ENCODE data around the gene ZFP57.

ZFP57 gene

DNA sequence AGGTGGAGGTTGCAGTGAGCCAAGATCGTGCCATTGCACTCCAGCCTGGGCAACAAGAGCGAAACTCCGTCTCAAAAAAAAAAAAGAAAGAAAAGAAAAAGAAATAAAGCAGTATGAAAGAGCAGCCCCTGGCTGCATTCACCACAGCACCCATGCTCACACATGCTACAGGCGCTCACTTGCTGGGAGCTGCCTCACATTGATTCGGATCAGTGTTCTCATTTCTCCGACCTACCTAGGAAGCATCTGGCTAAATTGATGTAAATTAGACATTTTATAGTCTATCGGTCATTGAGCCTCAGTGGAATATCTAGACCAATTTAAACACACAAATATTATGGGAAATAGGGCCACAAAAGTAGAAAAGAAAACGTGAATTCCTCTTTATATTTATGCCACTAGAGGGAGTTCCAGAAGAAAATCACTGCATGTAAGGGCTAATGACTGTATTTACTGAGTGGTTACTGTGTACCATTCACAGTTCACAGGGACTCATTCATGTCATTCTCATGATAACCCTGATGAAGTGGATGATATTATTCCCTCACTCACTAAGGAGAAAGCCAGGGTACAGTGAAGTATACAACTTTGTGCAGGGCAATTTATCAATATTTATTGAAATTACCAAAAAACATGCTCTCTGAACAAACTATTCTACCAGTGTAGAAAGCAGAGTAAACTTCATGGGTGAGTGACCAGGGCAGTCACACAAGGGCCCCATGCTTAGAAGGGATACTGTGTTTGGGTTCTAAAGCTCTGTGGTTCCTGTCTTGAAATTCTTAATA, 29.3 kb downstream of the ZFP57 start:
- peak; percentile 53 for DNase-seq

DNA sequence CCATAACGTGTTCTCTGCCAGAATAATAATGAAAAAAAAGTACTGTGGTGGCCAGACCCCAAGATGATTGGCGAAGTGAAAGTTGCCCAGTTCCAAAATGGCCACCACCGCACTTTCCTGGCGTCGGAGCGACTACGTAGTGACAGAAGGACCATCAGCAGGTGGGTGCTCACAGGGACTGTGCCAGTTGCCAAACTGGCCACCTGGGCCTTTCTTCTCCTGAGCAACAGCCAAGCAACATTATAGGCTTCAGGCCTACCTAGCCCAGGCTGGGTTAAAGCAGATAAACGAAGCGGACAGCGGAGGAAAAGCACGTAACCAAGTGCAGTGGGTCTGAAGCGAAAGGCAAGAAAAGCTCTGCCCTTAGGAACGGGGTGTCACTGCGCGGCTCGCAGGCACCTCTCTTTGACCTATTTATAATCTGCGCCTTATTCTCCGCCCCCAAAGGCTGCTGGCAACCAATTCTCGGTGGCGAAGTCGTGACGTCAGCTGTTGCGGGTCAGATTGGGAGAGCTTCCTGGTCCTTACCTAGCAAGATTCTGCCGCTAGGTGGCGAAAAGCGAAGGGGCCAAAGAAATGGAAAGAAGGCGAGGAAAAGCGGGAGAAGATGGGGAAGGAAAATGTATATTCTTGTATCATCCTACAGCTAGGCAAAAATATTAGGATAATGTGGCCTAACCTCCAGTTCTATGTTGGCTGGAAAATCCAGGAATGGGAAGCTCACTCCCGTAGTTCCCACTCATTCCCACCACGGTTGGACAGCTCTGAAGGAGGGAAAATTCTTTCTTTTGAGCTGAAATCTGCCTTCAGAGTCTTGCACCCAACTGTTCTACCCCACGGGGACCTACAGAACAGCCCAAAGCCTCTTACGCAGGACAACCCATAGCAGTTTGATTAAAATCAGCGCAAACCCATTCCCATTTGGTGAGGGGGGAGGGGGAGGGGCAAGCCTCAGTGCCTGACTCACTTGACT, 31.0 kb downstream of the ZFP57 start:
- DNase-seq = peak; percentile 99

DNA sequence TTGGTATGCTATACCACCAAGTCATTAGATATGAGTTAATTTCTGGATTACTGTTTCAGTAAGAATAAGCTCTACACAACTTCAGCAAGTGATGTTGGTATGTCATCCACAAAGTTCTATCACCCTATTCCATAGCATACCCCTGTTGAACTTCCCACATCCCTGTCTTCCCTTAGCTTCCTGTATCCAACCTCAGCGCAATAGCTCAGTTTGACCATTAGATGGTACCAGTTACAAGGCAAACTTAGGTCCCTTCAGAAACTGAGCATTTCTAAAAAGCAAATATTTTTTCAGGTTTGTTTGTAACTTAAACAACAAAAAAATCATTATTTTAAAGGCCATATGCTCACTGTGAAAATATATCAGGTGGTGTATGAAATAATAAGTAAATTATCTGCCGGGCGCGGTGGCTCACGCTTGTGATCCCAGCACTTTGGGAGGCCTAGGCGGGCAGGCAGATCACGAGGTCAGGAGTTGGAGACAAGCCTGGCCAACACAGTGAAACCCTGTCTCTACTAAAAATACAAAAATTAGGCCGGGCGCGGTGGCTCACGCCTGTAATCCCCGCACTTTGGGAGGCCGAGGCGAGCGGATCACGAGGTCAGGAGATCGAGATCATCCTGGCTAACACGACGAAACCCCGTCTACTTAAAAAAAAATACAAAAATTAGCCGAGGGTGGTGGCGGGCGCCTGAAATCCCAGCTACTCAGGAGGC, 32.9 kb downstream of the ZFP57 start:
- DNase-seq = peak; percentile 64

DNA sequence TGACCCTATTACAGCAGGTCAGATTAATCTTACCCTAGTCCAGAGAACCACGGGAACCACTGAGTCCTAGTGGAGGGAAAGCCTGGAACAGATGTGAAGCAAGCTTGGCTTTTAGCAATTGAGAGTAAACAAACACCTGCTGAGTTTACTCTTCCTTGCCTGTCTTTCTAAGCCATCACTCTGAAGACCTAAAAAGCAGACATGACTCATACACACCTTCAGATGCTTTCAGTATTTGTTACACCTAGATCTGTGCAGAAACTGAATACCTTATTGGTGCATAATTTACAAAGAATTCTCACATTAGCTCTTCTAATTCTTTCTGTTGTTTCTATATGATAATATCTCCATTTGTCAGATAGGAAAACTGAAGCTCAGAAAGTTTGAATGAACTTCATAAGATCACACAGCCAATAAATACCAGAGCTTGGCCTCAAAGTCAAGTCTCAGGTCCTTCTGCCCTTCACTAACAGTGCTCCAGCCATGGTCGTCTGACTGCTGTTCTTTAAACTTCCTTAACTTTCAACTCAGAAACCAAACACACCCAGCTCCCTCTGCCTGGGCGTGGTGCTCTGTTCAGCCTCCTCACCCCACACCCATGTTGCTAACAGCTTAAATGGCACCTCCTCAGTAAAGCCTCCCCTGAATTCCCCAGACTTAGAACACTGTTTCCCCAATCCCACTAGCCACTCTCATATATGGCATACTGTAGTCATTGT, 39.4 kb downstream of the ZFP57 start:
- no peak for DNase-seq

DNA sequence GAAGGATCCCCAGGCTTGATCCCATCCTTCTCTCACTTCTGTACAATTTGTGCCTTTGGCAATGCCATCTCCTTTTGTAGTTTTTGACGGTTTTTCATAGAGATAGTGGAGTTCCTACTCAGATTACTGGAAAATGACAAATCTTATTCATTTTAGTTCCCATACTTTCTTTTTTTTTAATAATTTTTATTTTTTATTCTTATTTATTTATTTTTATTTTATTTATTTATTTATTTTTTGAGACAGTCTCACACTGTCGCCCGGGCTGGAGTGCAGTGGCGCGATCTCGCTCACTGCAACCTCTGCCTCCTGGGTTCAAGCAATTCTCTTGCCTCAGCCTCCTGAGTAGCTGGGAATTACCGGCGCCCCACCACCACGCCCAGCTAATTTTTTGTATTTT, 43.7 kb downstream of the ZFP57 start:
- DNase-seq = no peak

DNA sequence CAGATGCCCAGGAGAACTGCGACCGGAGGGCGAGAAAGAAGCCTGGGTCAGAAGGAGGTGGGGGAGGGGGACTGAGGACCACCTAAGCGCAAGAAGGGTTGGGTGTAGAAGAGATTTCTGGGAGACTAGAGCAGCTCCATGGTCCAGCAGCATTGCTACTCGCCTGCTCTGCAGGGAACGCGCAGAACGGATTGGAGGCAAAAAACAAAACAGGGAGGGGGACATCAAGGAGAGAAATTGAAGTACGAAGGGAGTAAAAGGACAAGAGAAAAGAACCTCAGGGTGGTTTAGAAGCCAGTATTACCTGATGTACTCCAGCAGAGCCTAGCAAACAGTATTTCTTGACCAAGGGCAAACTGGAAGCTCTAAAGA, 47.4 kb downstream of the ZFP57 start:
- no peak for DNase-seq

DNA sequence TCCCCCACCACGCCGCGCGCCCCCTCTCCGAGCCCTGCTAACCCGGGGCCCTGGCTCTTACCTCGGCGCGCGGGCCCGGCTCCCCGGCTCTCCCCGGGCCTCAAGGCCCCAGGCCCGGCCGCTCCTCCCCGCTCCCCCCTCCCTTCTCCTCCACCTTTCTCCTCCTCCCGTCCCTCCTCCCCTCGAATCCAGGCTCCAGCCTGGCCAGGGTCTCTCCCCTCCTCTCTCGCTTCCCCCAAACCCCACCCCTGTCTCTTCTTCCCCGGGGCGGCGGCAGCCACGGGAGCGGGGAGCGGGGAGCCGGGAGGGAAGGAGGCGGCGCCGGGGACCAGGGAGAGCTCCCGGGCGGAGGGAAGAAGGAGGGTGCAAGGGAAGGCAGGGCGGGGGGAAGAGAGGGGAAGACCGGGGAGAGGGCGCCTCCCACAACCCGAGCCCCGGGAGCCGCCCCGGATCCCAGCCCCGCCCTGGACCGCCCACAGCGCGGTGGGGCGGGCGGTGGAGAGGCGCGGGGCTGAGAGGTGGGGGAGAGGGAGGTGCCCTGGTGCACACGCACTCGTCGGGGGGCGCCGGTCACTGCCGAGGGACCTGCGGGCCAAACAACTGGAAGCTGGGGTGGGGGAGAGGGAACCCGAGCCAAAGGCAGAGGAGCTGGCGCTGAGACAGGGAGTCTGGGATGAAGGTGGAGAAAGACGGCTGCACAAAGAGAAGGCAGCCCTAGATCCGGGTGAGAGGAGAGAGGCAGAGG, 48.0 kb downstream of the ZFP57 start, which contains the start of gene GABBR1:
GABBR1 (minus strand) TSS at position 395 of the 745 bp plus-strand sequence. CDS start 798 bp downstream, outside the sequence.
- DNase-seq = peak; percentile 93

DNA sequence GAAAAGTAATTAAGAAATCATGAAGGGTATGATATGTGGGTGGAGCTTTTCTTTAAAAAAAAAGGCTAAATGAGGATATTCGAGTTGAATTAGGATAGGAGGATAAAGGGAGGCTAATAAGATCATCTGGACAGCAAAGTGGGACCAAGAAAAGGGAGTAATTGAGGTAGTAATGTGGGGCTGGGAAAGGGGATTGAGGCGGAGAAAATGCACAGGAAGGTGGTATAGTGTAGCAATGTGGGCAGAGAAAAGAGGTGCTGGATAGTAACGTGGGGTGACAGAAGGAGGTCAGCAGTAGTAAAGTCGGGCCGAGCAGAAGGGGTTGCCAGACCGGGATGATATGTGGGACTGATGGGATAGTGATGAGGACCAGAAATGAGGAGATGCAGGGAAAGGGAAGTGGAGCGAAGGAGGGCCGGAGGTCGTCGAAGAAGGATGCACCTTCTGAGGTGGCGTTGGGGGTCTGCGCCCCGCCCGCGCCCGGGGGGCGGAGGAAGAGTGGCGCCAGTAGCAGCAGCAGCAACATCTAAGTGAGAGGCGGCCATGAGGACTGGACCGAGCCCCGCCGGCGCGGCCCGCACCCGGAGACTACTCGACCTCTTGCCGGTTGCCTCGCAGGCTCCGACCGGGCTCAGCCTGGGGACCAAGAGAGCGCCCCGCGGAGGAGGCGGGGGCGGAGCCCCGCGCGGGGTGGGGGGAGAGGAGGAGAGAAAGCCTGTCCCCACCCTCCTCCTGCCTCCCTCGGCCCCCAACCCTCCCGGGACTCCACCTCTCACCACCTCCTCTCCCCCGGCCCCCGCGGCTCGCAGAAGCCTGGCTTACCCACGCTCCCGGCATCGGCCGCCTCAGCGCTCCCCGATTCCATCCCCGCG, 48.9 kb downstream of the ZFP57 start:
- DNase-seq = peak; percentile 82

DNA sequence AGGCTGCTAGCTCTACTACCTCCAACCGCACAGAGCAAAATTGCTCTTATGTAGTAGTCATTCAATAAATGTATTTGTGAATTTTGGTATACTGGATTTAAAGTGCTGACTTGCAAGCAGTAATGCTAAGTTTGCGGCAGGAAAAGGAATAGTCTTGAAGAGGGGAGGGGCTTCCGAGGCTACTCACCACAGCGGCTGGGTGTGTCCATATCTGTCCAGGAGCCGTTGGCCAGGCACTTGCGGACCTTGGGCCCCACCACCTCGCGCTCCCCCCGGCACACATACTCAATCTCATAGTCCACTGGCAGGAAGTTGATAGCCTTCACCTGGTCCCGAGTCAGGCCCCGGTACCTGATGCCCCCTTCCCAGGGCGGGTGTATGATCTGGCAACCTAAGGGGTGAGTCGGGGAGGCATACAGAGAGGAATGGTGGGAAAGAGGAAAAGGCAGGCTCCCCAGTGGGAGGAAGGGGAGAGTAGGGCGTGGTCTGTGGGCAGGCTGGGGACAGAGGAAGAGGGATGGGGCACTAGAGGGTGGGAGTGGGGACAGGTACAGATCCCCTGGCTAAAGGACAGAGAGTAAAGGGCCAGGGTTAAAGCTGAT, 49.6 kb downstream of the ZFP57 start:
- DNase-seq = peak; percentile 23

DNA sequence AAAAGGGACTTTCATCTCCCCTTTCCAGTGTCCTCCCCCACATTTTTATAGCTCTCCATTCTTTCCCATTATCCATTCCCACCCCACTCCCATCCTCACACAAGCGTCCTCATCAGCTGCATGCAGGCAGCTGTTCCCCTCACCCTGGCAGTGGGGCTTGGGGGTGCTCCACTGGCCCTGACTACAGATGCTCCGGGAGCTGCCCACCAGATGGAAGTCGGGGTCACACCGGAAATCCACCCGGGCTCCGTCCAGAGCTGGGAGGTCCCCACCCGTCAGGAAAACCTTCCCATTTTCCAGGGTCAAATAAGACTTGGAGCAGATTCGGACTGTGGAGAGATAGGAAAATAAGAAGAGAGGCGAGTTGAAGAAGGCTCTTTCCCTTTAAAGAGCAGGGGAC, 50.6 kb downstream of the ZFP57 start:
- no peak for DNase-seq

DNA sequence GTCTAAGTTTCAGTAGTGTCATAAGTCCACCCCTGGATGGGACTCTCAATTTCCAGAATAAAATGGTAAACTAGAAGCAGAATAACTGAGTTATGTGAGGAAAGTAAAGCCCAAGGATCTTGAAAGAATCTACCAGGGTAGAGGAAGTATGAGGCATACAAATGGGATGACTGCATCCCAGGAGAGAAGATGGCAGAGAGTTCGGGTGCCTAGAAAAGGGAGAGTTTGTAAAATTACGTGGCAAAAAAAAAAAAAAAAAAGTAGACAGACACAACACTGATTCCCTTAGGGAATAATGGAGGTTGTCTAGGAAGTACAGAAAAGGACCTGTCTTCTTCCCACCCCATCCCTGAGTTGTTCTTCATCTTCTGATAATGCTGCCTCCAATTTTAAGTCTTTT, 51.4 kb downstream of the ZFP57 start:
- no peak for DNase-seq

DNA sequence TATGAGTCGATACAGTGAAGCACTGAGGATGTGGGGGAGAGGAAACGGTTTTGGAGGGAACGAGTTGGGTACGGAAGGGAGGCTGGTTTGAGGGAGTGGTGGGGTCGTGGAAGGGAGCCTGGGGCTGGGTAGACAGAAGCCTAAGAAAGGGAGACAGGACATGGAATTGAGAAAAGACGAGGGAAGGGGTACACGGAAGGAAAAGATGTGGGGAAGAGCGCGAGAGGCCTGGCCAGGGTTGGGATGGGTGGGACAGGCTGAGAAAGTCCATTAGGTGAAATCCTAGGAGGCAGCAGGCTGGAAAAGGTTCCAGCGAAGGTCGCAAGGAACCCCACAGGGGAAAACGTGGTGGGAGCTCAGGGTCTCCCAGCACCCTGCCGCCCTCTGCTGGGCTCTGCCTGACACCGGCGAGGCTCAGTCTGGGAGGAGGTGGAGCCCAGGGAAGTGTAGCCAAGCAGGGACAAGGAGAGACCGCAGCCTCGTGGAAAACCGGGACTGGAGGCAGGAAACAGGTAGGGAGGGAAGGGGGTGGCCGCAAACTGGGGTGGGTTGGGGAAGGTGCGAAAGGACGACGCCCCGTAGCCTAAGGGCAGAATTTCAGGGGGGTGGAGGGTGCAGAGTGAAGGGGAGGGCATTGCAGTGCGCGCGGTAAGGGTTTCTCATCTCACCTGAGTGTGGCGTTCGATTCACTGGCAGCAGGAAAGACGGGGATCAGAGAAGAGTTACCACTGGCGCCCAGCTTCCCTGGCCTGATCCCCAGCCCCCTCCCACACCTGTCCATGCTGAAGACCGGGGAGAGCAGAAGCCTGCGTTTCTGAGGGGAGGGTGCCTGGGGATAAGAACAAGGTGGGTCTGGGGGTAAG, 52.3 kb downstream of the ZFP57 start:
- peak; percentile 97 for DNase-seq

DNA sequence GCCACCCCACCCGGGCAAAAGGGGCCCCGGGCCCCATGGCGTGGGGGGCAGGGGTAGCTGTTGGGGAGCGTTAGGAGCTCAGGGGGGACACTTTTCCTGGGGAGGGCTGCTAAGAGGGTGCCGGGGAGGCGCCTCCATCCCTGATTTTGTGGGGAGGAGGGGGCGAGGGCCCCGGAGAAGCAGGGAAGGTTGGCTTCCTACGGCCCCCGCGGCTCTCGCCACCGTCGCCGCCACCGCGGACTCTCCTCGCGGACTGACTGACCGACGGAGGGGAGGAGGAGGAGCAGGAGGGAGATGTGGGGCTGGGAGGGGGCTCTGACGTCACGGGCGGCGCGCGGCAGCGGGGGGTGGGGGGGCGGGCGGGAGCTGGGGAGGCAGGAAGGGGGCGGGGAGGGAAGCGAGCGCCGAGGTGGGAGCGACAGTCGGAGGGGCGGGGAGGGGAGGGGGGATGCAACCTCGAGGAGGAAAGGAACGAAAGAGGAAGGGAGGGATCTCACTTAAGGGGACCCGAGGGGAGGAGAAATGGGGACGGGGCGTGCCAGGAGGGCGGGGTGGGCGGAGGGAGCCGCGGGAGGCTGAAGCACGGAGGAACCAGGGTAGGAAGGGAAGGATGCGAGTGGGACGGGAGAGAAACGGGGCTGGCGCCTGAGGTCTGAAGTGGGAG, 53.1 kb downstream of the ZFP57 start:
- peak; percentile 94 for DNase-seq

DNA sequence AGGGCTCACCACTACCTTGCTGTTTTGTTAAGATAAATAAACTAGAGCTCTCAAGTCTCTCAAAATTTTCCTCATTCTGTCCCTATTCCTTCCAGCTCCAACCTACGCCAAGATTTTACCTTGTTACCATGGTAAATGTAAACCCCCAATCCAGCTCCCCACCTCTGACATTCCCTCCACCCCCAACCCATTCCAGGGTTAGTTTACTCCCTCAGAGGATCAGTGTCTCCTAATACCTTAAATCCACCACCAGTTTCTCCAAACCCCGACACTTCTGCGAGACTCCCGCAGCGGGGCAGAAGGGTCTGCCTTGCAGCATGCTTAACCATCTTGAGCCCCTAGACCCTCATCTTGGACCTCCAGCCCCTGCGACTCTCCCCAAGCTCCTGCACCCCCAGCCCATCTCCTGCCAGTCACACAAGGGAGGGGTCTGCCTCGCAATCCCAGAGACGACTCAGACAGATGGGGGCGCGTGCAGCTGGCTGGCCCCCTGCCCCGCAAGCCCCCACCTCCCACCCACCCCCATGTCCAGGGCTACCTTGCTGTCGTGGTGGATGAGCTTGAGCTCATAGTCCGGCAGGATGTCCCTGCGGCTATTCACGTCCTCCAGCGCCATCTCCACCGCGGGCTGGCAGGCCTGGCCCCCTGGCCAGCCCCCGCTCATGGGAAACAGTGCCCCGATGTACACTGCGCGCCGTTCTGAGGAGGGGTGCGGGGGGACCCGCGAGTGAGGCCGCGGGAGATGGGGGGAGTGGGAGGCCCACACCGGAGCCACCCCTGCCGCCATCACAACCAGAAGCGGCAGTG, 53.8 kb downstream of the ZFP57 start:
- DNase-seq = peak; percentile 46

DNA sequence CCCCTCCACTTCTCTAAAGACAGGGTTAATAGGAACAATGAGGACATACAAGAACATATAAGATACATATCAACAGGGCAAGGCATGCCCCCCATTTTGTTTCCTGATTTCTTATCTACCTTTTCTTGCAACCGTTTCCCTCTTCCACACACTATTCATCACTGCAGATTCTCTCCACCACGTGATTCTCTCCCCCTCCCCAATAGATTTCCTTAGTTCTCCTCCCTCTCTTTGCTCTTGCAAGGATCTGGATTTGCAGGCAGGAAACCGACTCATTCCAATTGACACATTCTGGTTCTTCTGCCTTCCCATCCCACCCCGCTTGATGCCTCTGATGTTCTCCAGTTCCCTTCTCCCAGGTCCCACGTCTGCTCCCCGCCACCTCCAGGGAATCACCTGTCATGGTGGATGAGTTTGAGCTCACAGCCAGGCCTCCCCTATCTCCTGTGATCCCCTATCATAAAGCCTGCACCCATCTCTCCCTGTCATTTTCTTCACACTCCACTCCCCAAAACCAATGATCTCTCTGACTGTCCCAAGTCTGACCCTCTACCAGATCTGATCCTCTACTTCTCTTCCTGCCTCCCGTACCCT, 55.5 kb downstream of the ZFP57 start:
- no peak for DNase-seq

DNA sequence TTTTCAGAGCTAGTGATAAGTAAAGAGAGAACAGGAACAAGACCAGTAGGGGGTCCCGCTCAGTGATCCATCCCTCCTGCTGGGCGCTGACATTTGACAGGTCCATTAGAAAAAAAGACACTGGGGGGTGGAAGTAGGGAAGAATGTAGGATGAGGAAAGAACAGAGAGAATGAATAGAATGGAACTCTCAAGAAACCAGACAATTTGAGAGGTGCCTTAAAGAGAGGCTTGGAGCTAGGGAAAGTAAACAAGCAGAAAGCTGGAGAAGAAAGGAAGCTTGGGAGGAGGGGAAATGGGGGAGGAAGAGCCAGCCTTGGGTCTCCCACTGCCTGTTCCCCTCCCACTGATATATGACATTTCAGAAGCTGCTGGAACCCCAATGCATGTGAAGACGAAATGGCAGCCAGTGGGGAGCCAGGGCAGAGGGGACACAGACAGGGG, 56.4 kb downstream of the ZFP57 start:
- no peak for DNase-seq
